Kidney (tissue), 14 donors: ENCODE measurements around the gene IFNA7. TPM values are rescaled to one million over a fixed set of nuclear protein-coding genes. Genes with fewer than 3 reads are reported as not detected.
"Not testable (repeated sequence)": the region's sequence is repeated elsewhere in the genome, so short reads cannot be mapped to it uniquely, and the experiment has no call there.

Source experiments
- DNase-seq, 5 donors: peaks; one replicate each; pipeline ENCODE4 v3.0.0-alpha.2; 2013 to 2020
- FAIRE-seq: peaks from 2 replicates; lab custom pipeline; 2012; peaks lifted over from hg19 to GRCh38; lab: Jason Lieb, UNC
- H3K27ac ChIP-seq, 2 donors: one replicate each; pipeline ENCODE4 v1.7.0; 2013; ENCODE audit warnings: low read depth in 2 of 2, low read length in 2 of 2, inconsistent platforms in 1 of 2
- H3K27me3 ChIP-seq: one replicate; pipeline ENCODE4 v1.7.1; 2013; ENCODE audit warnings: low read length, inconsistent platforms; ENCODE audit not compliant: control insufficient read depth, insufficient read depth
- H3K36me3 ChIP-seq, 3 donors: one replicate each; pipeline versions ENCODE4 v1.7.0 to v1.7.1; 2013; ENCODE audit warnings: low read length in 3 of 3, control low read depth in 1 of 3, inconsistent platforms in 1 of 3; ENCODE audit not compliant: insufficient read depth in 3 of 3, control insufficient read depth in 2 of 3
- H3K4me1 ChIP-seq, 3 donors: one replicate each; pipeline versions ENCODE4 v1.7.0 to v1.7.1; 2013; ENCODE audit warnings: low read length in 3 of 3, inconsistent platforms in 1 of 3, low read depth in 1 of 3; ENCODE audit not compliant: control insufficient read depth in 2 of 3, insufficient read depth in 2 of 3
- H3K4me3 ChIP-seq, 3 donors: one replicate each; pipeline versions ENCODE4 v1.7.0 to v1.8.1; 2013; ENCODE audit warnings: low read length in 3 of 3, control low read depth in 1 of 3, inconsistent platforms in 1 of 3
- H3K9ac ChIP-seq, 3 donors: one replicate each; pipeline versions ENCODE4 v1.7.0 to v1.7.1; 2013; ENCODE audit warnings: low read length in 3 of 3, control low read depth in 1 of 3, inconsistent platforms in 1 of 3
- H3K9me3 ChIP-seq, 3 donors: one replicate each; pipeline versions ENCODE4 v1.7.0 to v1.7.1; 2013; ENCODE audit warnings: low read length in 3 of 3, control low read depth in 1 of 3, inconsistent platforms in 1 of 3; ENCODE audit not compliant: control insufficient read depth in 2 of 3, insufficient read depth in 1 of 3
- CTCF ChIP-seq: IDR thresholded peaks from 3 replicates; pipeline ENCODE4 v1.5.1; 2012; ENCODE audit warnings: mild to moderate bottlenecking, moderate library complexity, borderline replicate concordance; ENCODE audit not compliant: insufficient read depth; ENCODE audit errors: extremely low read depth
- intact Hi-C: fragments of 100-400 bp; cut with DNase I; formaldehyde crosslinking; loops from one replicate; pipeline ENCODE4 v1.11.1; 2022
- polyA plus RNA-seq: library from polyadenylated mRNA; stranded (reverse); fragments of 350-450 nt; fragmentation: Illumina TruSeq; extraction: RNeasy Lipid Tissue Mini Kit (QIAGEN cat#74804); gene quantifications from one replicate; pipeline ENCODE4 v1.2.3, GENCODE V29; 2014; ENCODE audit warnings: low read depth, low replicate concordance; ENCODE audit not compliant: insufficient read depth
- total RNA-seq: library from RNA; stranded (reverse); fragmentation: NEBNext Ultra II Directional; extraction: Animal tissue kit (Norgen Biotek cat#: 25700); gene quantifications from one replicate; pipeline ENCODE4 v1.2.1, GENCODE V29; 2021
- donor health status: control.
- donor health status: control.
- donor health status: control.
- donor health status: control.
- donor health status: control.
- donor health status: DM: yes; HTN: yes; CAD: no.
- donor health status: Normal renal cell carcinoma (clear cell type).

The IFNA7 gene
- total and polyA plus RNA-seq, 2 donors from 2014 or later = not detected

- FAIRE-seq (no peak), DNase-seq (no peak)
- H3K27ac ChIP-seq = no peak overlapping the region
- no peaks in the 10 kb centered on the region for H3K9me3 ChIP-seq
- H3K4me3 ChIP-seq = no peak overlapping the region
- intact Hi-C loops = no loop called here
- H3K27me3 ChIP-seq = no peaks in the 10 kb centered on the region
- no peaks in the 10 kb centered on the region for H3K4me1 ChIP-seq
- H3K9ac ChIP-seq = no peak overlapping the region
- H3K36me3 ChIP-seq = no peaks in the 10 kb centered on the region
- TF ChIP-seq CTCF = no peak
Measured at GRCh38 chr9:21233258-21233657, 31.3 kb upstream of the IFNA7 start.

GRCh38 chr9:21228122-21228521 lies 26.1 kb upstream of the IFNA7 start, which contains the start of gene IFNA17:
Gene IFNA17, minus strand, starts transcription at chr9:21228222. Its CDS starts 49 bp downstream, at chr9:21228173.
- Histone ChIP-seq H3K4me3 (no peak within 1 kb of the TSS), H3K9me3 (no peaks in the 10 kb centered on the region), H3K36me3 (no peaks in the 10 kb centered on the region), H3K27ac (no peak within 1 kb of the TSS), H3K27me3 (no peaks in the 10 kb centered on the region), H3K4me1 (no peaks in the 10 kb centered on the region), H3K9ac (no peak within 1 kb of the TSS)
- FAIRE-seq = no peak
- TF ChIP-seq CTCF = no peak
- DNase-seq = no peak
- intact Hi-C loops = no loop called here

GRCh38 chr9:21217211-21217610 lies 15.2 kb upstream of the IFNA7 start, which contains the start of gene IFNA16:
Gene IFNA16, minus strand, starts transcription at chr9:21217311. Its CDS starts 6 bp downstream, at chr9:21217305.
- H3K9me3 ChIP-seq, intact Hi-C loops, H3K36me3 ChIP-seq, H3K27me3 ChIP-seq, H3K4me3 ChIP-seq, H3K9ac ChIP-seq, DNase-seq, FAIRE-seq, H3K27ac ChIP-seq, H3K4me1 ChIP-seq: not testable (repeated sequence)

GRCh38 chr9:21213411-21214326 lies 11.7 kb upstream of the IFNA7 start:
- H3K27me3 ChIP-seq, FAIRE-seq, H3K4me3 ChIP-seq, DNase-seq, H3K4me1 ChIP-seq, intact Hi-C loops, H3K36me3 ChIP-seq, H3K9me3 ChIP-seq, H3K27ac ChIP-seq, H3K9ac ChIP-seq: not testable (repeated sequence)

- FAIRE-seq, DNase-seq, intact Hi-C loops: not testable (repeated sequence)
Measured at GRCh38 chr9:21212160-21212559, 10.2 kb upstream of the IFNA7 start.

GRCh38 chr9:21210782-21211181 lies 8.8 kb upstream of the IFNA7 start:
- H3K9ac ChIP-seq, H3K27me3 ChIP-seq, intact Hi-C loops, H3K27ac ChIP-seq, H3K4me1 ChIP-seq, H3K36me3 ChIP-seq, H3K9me3 ChIP-seq, FAIRE-seq, H3K4me3 ChIP-seq, DNase-seq: not testable (repeated sequence)

More at GRCh38 chr9:21212160-21212559, 10.2 kb upstream of the IFNA7 start:
- not testable (repeated sequence) for H3K4me1 ChIP-seq, H3K9me3 ChIP-seq, H3K9ac ChIP-seq, H3K4me3 ChIP-seq, H3K27me3 ChIP-seq, H3K36me3 ChIP-seq, H3K27ac ChIP-seq
